ENCODE results near the gene CXCR6. TPM values are rescaled to one million over a fixed set of nuclear protein-coding genes. Genes with fewer than 3 reads are reported as not detected.

CXCR6 gene
- total RNA-seq, 1 experiment from 2014 or later = not detected

DNA sequence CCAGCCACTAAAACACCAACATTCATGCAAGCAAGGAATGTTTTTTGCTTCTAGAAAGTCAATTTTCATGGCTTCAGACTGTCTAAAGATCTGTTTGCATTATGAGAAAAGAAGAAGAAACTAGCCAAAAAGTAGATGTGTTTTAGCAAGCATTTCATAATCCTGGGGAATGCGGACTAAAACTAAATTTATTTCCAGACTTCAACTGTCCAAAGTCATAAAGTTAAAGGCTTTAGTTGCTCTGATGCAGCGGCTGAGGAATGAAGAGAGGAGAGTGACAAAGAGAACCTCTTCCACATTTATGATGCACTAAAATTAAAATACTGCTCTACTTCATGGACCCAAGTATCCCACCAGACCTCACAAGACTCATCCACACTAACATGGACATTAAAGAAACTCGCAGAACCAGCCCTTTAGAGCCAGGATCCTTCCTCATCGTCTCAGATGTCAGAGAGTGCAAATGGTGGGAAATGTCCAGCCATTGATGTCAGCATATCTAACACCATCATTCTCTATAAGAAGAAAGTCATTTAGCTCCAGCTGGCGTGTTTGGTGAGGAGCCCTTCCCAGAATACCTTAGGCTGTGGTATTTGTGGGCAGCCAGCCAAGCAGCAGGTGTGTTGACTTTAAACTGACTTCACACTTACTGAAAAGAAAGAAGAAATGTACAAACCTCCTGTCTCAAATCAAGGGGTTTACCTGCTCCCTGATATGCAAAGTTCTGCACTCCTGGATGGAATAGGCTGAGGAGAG, 34.9 kb downstream of the CXCR6 start:
- Histone ChIP-seq H3K4me3 (ENCODE audit: insufficient read depth, low read depth, low read length) (no peak overlapping the region), H3K27me3 (ENCODE audit: control insufficient read depth, insufficient read depth, low read length) (no peaks in the 10 kb centered on the region), H3K36me3 (replicated peaks; ENCODE audit: control insufficient read depth, insufficient read depth, low read length) (peaks cover 38% of the 10 kb centered on the region)
- DNase-seq = no peak

DNA sequence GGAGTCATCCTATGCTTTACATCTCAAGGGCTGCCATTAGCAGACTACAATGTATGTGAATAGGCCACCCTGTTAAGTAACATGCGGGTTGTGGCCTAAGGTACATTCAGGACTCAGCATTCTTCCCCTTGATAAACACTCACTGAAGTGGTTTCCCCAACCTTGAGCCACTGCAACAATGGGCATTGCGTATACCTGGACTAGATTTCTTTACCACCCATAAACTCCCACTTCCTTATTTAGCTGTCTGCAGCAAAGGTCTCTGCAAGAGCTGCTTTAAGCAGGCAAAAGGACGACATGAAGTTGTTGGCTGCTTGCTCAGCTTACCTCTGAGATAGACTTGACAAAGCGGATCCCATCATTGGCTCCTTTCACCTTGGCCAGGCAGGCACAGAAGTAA, 36.1 kb downstream of the CXCR6 start:
- H3K36me3 ChIP-seq (replicated peaks; ENCODE audit: control insufficient read depth, insufficient read depth, low read length) = peaks cover 47% of the 10 kb centered on the region
- H3K4me3 ChIP-seq (ENCODE audit: insufficient read depth, low read depth, low read length) = no peak overlapping the region
- DNase-seq = no peak
- no peaks in the 10 kb centered on the region for H3K27me3 ChIP-seq (ENCODE audit: control insufficient read depth, insufficient read depth, low read length)

DNA sequence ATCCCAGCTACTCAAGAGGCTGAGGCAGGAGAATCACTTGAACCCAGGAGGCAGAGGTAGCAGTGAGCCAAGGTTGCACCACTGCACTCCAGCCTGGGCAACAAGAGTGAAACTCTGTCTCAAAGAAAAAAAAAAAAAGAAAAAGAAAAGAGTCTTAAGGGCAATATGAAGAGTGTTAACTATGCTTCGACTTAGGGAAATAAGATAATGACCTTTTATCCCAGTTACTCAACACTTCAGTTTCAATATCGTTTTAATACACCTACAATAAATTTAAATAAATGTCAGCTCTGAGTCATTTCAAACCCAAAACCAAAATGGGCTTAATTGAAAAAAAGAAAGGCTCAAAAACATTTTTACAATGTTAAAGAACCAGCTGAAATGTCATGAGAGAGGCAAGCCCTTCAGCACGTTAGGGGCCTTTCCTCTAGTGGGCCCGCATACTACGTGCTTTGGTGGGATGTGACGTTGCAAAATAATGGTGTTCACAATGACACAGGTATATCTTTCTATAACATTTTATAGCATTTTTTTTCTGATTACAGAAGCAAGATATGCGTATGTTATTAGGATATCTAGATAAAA, 37.1 kb downstream of the CXCR6 start:
- Histone ChIP-seq H3K4me3 (ENCODE audit: insufficient read depth, low read depth, low read length) (no peak overlapping the region), H3K36me3 (replicated peaks; ENCODE audit: control insufficient read depth, insufficient read depth, low read length) (peaks cover 44% of the 10 kb centered on the region)

DNA sequence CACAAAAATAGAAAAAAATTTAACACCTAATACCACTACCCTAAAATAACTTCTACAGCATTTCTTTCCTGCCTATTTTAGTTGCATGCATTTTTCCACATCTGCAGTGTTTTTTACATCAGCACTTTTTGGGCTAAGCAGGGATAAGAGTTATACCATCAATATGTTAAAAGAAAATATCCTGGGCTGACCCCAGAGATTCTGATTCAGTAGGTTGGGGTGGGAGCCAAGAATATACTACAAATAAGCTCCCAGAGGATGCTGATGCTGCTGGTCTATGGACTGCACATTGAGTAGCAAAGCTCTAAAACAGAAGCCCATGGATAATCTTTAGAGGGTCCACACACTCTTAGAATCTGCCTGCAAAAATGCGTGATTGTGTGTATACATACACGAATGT, 37.6 kb downstream of the CXCR6 start:
- Histone ChIP-seq H3K36me3 (replicated peaks; ENCODE audit: control insufficient read depth, insufficient read depth, low read length) (peaks cover 42% of the 10 kb centered on the region), H3K27me3 (ENCODE audit: control insufficient read depth, insufficient read depth, low read length) (no peaks in the 10 kb centered on the region), H3K4me3 (ENCODE audit: insufficient read depth, low read depth, low read length) (no peak overlapping the region)
- DNase-seq = no peak

More for the DNA sequence above, 37.1 kb downstream of the CXCR6 start:
- H3K27me3 ChIP-seq (ENCODE audit: control insufficient read depth, insufficient read depth, low read length) = no peaks in the 10 kb centered on the region
- no peak for DNase-seq

DNA sequence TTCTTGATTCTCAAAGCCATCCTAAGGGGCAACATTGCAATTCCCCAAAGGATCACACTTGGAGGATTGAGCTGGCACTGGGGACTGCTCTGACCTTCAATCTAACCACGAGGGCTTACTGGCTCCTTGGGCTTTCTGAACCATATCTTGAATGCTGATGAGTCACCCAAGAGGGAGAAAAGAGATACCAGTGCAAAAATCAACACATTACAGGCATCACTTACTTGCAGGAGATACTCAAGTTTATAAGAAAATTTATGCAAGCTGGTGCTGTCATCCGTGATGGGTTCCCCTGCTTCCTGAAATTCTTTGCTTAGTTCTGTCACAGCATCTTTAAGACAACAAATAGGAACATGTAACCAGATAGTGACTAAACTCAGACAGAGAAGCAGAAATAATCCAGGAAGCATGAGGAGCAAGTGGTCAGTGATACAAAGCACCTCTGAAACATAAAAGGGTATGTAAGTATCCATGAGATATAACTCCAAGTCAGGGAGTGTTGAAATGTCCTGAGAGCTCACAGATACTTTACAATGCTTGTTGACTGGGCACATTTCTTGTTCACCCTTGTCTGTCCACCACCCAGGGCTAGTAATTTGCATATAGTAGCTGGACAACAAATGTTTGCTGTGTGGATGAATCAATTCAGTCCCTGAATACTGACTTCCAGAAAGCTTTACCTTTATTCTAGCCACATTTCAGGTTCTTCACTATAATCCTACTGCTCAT, 38.2 kb downstream of the CXCR6 start:
- Histone ChIP-seq H3K36me3 (replicated peaks; ENCODE audit: control insufficient read depth, insufficient read depth, low read length) (peaks cover 38% of the 10 kb centered on the region), H3K4me3 (ENCODE audit: insufficient read depth, low read depth, low read length) (no peak overlapping the region), H3K27me3 (ENCODE audit: control insufficient read depth, insufficient read depth, low read length) (no peaks in the 10 kb centered on the region)
- DNase-seq = no peak

DNA sequence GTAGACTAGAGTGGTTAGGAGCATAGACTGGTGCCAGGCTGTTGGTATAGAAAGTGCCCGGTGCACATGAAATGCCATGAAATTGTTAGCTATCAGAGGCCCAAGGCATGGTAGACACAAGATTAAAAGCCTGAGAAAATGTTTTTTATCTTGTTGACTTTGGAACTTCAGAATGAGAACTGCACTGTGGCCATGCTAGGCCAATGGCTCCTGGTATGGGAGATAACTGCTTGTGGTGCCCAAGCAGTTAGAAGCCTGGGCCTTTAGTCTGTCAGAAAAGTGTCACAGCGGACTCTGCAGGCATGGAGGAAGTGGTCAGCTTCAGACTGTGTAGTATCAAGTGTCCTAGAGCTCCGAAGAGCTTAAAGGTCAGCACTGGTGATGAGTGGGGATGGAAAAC, 40.5 kb downstream of the CXCR6 start:
- DNase-seq = no peak
- H3K36me3 ChIP-seq (replicated peaks; ENCODE audit: control insufficient read depth, insufficient read depth, low read length) = peaks cover 29% of the 10 kb centered on the region
- no peaks in the 10 kb centered on the region for H3K27me3 ChIP-seq (ENCODE audit: control insufficient read depth, insufficient read depth, low read length)
- no peak overlapping the region for H3K4me3 ChIP-seq (ENCODE audit: insufficient read depth, low read depth, low read length)

DNA sequence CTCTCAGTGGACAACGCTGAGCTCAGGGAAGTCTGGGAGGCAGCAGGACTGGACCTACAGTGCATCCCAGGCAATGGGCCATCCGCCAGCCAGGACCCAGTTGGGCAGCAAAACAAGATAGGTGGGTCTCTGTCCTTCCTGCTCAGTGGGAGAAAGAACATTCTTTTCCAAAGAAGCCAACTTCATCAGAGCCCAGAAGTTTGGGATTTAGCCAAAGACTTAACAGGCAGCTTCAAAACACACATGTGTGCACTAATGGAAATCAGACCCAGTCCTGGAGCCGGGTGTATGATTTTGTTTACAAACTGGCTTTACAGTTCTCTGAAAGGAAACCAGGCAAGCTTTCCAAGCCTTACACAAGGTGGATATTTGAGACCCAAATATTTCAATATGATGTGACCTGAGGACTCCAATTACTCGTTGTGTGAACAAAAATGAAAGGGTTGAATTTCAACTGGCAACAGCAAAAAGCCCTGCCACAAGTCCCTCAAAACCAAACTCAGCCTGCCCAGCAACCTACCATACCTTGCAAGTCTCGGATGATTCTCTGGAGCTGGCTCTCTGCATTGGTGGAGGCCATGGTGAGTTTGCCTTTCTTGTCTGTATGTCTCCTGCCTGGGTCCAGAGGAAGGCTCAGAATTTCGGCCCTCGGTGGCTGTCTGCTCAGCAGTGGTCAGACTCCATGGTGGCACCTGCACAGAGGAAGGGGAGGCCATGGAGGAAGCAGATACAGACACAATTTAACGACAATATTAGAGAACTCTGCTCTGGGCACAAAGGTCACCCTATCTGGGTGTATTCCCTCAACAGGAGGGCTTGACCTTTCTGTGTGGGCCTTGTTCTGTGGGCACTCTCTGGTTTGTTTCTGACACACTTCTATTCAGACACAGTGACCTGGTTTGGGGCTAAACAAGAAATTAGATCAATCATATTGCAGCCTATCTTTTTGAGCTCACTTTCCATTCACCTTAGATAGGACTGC, 41.4 kb downstream of the CXCR6 start:
- DNase-seq = no peak
- H3K4me3 ChIP-seq (ENCODE audit: insufficient read depth, low read depth, low read length) = no peak overlapping the region
- no peaks in the 10 kb centered on the region for H3K27me3 ChIP-seq (ENCODE audit: control insufficient read depth, insufficient read depth, low read length)
- H3K36me3 ChIP-seq (replicated peaks; ENCODE audit: control insufficient read depth, insufficient read depth, low read length) = peaks cover 23% of the 10 kb centered on the region

DNA sequence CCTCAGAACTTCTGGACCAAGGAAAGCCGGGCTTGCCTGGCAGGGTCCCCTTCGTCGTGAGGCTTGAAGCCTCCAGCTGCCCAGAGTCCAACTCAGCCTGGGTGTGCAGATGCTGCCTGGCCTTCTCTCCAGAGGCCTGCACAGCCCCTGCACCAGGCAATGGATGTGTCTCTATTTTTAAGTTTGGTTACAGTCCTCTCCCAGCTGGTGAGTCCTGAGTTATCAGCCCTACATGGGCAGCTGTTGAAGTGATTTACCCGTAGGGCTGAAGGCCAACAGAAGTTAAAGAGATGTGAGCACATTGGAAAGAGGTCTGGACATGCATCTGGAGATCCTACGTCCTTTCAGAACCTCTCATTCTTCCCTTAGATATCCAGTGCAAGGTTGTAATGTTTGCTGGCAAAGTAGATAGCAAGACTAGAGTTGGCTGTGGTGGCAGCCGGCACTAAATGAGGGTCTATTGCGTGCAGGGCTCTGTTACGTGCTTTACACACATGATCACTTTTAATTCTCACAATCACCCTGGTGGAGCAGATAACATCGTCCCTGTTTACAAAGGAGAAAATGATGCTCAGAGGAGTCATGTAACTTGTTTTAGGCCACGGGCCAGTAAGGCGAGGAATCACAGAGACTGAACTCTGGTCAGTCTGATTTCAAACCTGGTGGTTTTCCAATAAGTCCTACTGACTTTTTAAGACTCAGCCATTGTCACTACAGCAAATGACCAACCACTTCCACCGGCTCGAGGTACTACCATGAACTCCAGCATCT, 42.5 kb downstream of the CXCR6 start:
- no peaks in the 10 kb centered on the region for H3K27me3 ChIP-seq (ENCODE audit: control insufficient read depth, insufficient read depth, low read length)
- no peak overlapping the region for H3K4me3 ChIP-seq (ENCODE audit: insufficient read depth, low read depth, low read length)
- peaks cover 23% of the 10 kb centered on the region for H3K36me3 ChIP-seq (replicated peaks; ENCODE audit: control insufficient read depth, insufficient read depth, low read length)
- no peak for DNase-seq

DNA sequence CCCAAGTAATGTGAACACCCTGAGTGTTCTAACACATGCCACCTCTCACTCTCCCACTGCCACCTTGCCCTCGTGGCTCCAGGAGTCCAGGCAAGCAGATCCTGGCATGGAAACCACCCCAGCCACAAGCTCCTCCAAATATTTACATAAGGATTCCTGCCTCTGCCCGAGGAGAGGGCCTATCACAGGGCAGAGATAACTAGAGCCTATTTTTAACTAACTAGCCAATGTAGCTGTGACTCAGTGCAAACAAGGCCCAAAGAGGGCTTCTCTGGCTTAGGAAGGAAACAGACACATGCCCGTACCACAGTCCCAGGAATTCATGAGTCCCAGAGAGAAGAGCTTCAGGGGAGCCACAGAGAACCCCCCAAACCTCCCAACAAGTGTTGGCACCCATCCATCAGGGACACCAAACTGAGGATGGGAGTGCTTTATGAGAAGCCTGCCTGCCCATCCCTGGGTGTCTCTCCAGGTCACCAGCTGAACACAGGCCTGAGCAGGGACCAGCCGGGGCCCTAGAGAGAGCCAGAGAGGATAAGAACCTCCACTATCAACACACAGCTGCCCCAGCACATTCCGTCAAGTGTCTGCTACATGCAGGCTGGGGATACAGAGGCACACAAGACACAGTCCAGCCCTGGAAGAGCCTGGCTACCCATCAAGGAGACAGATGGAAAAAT, 43.2 kb downstream of the CXCR6 start:
- Histone ChIP-seq H3K36me3 (replicated peaks; ENCODE audit: control insufficient read depth, insufficient read depth, low read length) (peaks cover 17% of the 10 kb centered on the region), H3K4me3 (ENCODE audit: insufficient read depth, low read depth, low read length) (no peak overlapping the region), H3K27me3 (ENCODE audit: control insufficient read depth, insufficient read depth, low read length) (no peaks in the 10 kb centered on the region)
- DNase-seq = no peak

DNA sequence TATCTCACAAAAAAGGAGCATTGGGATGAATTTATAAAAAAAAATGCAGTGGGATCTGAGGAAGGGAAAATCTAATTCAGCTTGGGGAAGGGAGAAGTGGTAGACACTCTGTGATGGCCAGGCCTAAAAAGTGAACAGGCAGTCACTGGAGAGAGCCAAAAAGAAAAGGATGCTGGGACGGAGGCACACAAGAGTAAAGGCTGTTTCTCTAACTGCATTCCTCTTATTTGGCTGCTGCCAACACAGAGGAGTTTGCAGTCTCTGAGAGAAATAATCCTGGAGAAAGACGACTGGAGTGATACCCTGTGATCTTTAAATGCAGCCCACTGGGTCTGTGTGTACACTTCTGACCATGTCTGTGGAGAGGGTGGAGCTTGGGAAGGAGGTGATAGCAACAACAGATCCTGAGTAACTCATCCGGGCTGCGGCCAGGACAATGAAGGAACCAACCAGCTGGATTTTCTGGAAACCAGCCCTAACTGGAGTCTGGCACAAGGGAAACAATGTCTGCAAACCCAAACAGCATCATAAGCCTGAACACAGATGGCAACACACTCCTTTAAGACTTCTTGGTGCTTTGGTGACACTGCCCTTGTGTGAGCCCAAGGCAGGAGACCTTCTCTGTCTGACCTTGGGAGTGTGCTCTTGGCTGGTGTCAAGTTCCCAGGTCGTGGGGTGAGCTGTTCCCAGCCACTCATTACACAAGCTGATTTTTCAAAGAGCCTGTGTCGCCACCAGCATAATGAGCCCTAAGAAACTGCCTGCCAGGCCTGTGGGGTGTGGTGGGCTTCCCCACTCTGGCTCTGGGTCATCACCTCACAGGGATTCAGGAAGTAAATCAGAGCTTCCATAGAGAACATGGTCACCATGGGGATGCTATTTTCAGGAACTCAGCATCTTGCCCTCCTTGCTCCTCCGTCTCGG, 44.4 kb downstream of the CXCR6 start:
- H3K36me3 ChIP-seq (replicated peaks; ENCODE audit: control insufficient read depth, insufficient read depth, low read length) = peaks cover 13% of the 10 kb centered on the region
- DNase-seq = no peak
- no peaks in the 10 kb centered on the region for H3K27me3 ChIP-seq (ENCODE audit: control insufficient read depth, insufficient read depth, low read length)
- H3K4me3 ChIP-seq (ENCODE audit: insufficient read depth, low read depth, low read length) = no peak overlapping the region

DNA sequence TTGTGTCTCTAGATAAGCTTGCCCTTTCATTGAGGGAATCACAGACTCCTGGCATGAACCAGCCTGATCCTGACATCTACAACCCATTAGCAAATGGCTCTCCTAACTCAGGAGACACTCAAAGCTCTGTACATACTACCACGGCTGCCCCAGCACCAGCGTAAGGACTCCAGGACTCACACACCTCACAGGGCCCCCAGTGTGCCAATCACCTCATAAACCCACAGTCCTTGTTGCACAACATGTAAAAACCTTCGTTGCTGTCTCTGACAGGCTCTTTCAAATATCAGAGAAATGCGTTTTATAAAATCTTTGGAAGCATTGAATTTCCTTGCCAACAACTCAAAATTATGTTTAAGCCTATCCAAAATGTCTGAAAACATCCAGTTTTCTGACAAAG, 45.1 kb downstream of the CXCR6 start:
- no peaks in the 10 kb centered on the region for H3K27me3 ChIP-seq (ENCODE audit: control insufficient read depth, insufficient read depth, low read length)
- peaks cover 9% of the 10 kb centered on the region for H3K36me3 ChIP-seq (replicated peaks; ENCODE audit: control insufficient read depth, insufficient read depth, low read length)
- no peak for DNase-seq
- H3K4me3 ChIP-seq (ENCODE audit: insufficient read depth, low read depth, low read length) = no peak overlapping the region

DNA sequence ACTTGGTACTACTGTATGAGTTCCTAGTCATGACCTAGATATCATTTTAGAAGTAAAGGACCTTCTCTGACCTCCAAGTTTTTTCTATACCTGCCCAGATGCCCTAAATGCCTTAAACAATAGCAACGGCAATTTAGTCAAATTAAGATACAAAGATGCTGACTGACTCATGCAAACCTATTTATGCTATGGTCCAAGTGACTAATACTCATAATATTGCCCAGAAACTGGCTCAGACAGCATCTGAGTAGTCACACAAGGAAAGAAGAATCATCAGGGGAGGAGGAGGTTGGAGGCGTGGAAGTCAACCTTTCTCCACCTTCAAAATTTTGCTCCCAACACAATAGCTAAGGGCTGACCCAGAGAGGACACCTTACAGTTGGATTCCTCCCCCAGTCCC, 45.5 kb downstream of the CXCR6 start:
- Histone ChIP-seq H3K36me3 (replicated peaks; ENCODE audit: control insufficient read depth, insufficient read depth, low read length) (peaks cover 8% of the 10 kb centered on the region), H3K4me3 (ENCODE audit: insufficient read depth, low read depth, low read length) (no peak overlapping the region), H3K27me3 (ENCODE audit: control insufficient read depth, insufficient read depth, low read length) (no peaks in the 10 kb centered on the region)
- DNase-seq = no peak
